A549 treated with RU486 at 1 μM for 4 hours (cell line): ENCODE measurements around the gene COX11. TPM values are rescaled to one million over a fixed set of nuclear protein-coding genes. Genes with fewer than 3 reads are reported as not detected.

ENCODE experiments used
- total RNA-seq: library from RNA; stranded (reverse); fragments of 200-300 nt; extraction: Qiagen RNA extraction; gene quantifications from 5 replicates; pipeline ENCODE4 v1.2.3, GENCODE V29; 2022; ENCODE audit warnings: low read depth

The COX11 gene
- 86.8 to 144 TPM (median 99.7 TPM) in 5 replicates for total RNA-seq

GRCh38 chr17:54968262-54968987, at the start of gene COX11, which contains the start of gene STXBP4:
Gene COX11, minus strand, starts transcription at chr17:54968654. Its CDS starts 8 bp downstream, at chr17:54968646.
Gene STXBP4, plus strand, starts transcription at chr17:54968765. Its CDS starts 17,455 bp downstream, at chr17:54986220.

Other genes starting within 250 kb of the COX11 start
- gene TOM1L1, start 67.8 kb downstream of the COX11 start, total RNA-seq: 32.2 to 42.3 TPM (median 39.6 TPM) in 5 replicates
- gene STXBP4, start 111 bp upstream of the COX11 start, total RNA-seq: 2.9 to 6.9 TPM (median 3.4 TPM) in 5 replicates